HG03558 (cell line): ENCODE data around the gene PALMD.

Experiments used
- ATAC-seq: cut with Tn5 transposase; IDR thresholded peaks from one replicate; pipeline ENCODE4 v1.9.1; 2021; ENCODE audit warnings: moderate number of reproducible peaks; ENCODE audit not compliant: unreplicated experiment; ENCODE audit errors: extremely low read depth

Gene PALMD

DNA sequence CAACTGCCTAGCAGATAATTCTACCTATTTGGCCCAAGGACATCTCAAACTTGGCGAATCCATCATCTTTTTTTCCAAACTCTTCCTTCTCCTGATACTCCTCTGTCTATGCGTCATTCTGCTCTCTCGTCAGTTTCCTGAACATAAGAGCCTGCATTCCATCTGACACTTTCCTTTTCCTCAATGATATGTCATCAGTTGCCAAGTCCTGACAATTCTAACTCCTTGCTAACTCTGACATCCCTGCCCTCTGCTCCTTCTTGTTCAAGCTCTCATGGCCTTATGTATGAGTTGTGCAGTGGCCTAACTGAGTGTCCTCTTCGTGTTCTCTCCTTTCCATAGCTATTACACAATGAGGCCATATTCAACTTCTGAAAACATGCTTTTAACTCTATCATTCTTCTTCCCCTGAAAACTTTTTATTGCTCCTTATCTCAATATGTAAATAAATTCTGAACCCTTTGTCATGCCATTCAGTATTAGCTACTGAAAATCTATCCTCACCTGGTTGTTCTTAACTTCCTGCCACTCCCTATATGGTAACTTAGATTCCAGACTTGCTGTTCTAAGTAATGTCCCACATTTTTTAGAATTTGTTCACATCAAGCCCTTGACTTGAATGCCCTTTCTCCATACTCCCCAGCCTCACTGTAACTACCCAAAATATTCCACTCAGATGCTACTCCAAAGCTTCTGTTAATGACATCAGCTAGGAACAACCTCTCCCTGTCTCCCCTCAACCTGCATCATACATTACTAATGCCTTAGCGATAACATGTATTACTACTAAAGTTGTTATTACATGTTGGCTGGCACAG lies 11.5 kb downstream of the PALMD start:
- ATAC-seq, result no peak

DNA sequence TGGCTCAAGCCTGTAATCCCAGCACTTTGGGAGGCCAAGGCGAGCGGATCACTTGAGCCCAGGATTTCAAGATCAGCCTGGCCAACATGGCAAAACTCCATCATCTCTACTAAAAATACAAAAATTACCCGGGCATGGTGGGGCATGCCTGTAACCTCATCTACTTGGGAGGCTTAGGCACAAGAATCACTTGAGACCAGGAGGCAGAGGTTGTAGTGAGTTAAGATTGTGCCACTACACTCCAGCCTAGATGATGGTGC lies 12.0 kb downstream of the PALMD start:
- no peak for ATAC-seq

- ATAC-seq, result no peak
Measured at GRCh38 chr1:99659755-99660210, 13.9 kb downstream of the PALMD start.

- ATAC-seq, result no peak
Measured at GRCh38 chr1:99660496-99660895, 14.6 kb downstream of the PALMD start.

- no peak for ATAC-seq
Measured at GRCh38 chr1:99661780-99662179, 15.9 kb downstream of the PALMD start.

GRCh38 chr1:99662539-99663080 lies 16.7 kb downstream of the PALMD start:
- ATAC-seq, result no peak

DNA sequence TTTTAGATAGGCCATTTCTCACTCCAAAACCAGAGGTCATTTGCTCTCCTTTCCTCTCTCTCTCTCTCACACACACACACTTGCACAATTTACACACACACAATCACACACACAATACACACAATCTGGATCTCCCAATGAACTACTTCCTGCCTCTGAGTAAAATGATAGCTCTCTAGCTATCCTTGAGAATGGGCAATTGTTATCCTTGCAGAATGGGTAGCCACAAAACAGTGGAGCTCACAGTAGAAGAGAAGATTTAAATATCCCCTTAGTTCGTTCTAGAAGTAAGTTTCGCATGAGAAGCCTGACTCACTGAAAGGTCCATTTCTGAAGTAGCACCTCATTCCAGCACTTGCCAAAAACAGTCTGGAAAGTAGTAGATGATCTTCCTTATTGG lies 17.6 kb downstream of the PALMD start:
- no peak for ATAC-seq

DNA sequence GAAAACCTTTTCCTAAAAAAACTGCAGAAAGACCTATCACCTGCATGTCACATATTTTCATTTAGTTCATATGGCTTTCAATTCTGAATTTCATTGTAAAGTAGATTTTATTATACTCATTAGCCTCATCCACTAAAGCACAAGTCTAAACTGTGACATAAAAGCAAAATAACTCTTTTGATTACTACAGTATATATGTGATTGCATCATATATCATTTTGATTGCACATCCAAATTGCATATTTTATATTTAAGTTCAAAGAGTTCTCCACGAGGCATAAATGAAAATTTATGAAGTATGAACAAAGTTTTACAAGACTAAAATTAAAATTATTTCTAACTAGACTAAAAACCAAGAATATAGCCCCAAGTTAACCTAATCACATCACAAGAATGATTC lies 19.3 kb downstream of the PALMD start:
- no peak for ATAC-seq

DNA sequence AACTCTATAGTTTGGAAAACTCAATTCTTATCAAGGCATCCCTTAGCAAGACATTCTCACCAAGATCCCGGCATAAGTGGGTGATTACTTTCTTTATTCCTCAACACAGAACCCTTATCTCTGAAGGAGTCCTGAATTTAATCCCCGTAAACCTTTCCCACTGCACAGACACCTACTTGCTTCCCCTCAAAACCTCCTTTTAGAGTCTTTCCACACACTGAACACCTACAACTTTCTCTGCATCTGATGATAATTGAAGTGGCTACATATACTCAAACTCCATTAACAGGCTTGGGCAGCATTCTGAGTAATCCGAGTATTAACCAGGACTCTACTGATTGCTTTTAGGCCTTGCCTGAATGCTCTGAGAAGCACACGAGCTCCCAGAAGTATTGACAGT lies 23.5 kb downstream of the PALMD start:
- ATAC-seq, result no peak

GRCh38 chr1:99669821-99670220 lies 23.9 kb downstream of the PALMD start:
- no peak for ATAC-seq

- ATAC-seq, result no peak
Measured at GRCh38 chr1:99670583-99670982, 24.7 kb downstream of the PALMD start.

- no peak for ATAC-seq
Measured at GRCh38 chr1:99672038-99672437, 26.1 kb downstream of the PALMD start.

GRCh38 chr1:99672530-99673213 lies 26.8 kb downstream of the PALMD start:
- ATAC-seq, result no peak

DNA sequence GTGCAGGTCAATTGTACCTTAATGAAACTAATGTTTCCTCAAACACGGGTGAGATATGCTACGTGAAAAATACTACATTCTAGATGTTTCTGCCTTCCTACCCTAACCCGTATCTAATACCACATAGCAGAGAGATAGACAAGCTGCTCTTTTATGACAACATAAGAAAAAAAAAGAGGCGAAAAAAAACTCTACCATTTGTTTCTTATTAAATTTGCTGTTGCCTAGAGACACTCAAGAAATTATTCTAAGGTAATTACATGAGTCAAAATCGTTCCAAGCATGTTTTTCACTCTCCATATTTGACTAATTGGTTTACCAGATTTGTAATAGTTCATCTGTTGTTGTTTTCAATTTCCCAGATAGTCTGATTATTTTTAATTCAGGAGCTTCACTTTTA lies 27.4 kb downstream of the PALMD start:
- ATAC-seq, result no peak

- ATAC-seq, result no peak
Measured at GRCh38 chr1:99674115-99675064, 28.5 kb downstream of the PALMD start.

- no peak for ATAC-seq
Measured at GRCh38 chr1:99675292-99675691, 29.4 kb downstream of the PALMD start.

DNA sequence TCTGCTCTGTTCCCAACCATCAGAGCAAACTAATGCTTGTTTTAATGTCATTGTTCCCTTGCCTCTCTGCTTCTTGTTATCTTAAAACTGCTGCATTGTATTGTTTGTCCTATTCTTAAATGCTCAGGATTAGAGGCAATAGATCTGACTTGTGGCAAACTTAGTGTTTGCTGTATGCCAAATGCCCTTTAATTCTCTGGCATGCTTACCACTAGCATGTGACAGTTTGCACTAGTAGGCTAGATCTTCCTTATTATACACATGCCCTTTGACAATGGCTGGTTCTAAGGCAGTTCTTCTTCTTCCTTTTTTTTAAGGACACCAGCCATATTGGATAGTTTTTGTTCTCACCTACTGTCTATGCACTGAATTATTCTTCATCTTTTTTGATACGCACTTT lies 30.1 kb downstream of the PALMD start:
- ATAC-seq, result no peak

GRCh38 chr1:99676876-99677275 lies 31.0 kb downstream of the PALMD start:
- ATAC-seq, result no peak

DNA sequence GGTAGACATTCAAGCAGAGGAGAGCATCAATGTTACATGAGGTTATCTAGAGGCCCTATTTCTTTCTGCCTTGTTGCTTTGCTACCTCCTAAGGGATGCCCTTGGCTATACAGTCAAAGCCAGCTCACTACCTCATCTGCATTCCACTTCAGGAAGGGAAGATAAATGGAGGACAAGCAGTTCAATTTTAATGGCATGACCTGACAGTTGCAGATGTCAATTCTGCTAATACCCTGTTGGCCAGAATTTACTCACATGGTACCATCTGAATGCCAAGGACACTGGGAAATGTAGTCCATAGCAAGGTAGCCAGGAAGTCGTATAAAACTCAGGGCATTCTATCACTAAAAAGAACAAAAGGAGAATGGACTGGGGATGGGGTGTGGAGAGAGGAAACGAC lies 31.5 kb downstream of the PALMD start:
- ATAC-seq, result no peak

GRCh38 chr1:99680270-99680669 lies 34.4 kb downstream of the PALMD start:
- ATAC-seq, result no peak

DNA sequence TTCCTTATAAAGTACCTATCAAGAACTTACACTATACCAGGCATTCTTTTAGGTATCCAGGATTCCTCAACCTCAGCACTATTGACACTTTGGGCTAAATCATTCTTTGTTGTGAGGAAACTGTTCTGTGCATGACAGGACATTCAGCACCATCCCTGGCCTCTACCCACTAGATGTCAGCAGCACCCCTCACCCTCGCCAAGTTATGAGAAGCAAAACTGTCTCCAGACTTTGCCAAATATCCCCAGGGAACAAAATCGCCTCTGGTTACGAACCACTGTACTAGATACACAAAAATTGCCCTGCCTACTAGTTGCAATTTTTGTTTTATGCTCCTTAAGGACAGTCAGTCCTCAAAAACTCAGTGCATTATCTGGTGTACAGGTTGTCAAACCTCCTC lies 35.7 kb downstream of the PALMD start:
- no peak for ATAC-seq
